Measurements from ENCODE around the gene CDH5.
A peak's percentile ranks its signal among the peaks of the same experiment; 100 is the strongest.

CDH5 gene

GRCh38 chr16:66364959-66365306 is 1.6 kb upstream of the CDH5 start:
- POLR2A ChIA-PET, result no interaction called here
- CTCF ChIA-PET, result interaction anchor here (1.5 to 3.4 kb wide), 5 partner anchors 7 to 91 kb away, joined by 3 to 19 read pairs (median 5); no protein-coding TSS in a partner anchor
- no peak for TF ChIP-seq CTCF (IDR thresholded peaks at IDR 0.05; ENCODE audit: control extremely low read depth, extremely low read depth, low read depth, missing control alignments)

GRCh38 chr16:66365651-66366050 is 840 bp upstream of the CDH5 start:
- DNase-seq (ENCODE audit: extremely low spot score), result no peak
- TF ChIP-seq CTCF (IDR thresholded peaks at IDR 0.05; ENCODE audit: control extremely low read depth, extremely low read depth, low read depth, missing control alignments), result no peak
- POLR2A ChIA-PET, result no interaction called here
- CTCF ChIA-PET, result interaction anchor here (1.5 to 3.4 kb wide), 5 partner anchors 8 to 90 kb away, joined by 3 to 19 read pairs (median 5); no protein-coding TSS in a partner anchor

More at GRCh38 chr16:66364959-66365306, 1.6 kb upstream of the CDH5 start:
- DNase-seq (ENCODE audit: extremely low spot score), result no peak

- ChIA-PET POLR2A (no interaction called here), CTCF (interaction anchor here (0.9 to 5.9 kb wide), 7 partner anchors 9 to 221 kb away, joined by 3 to 42 read pairs (median 4); no protein-coding TSS in a partner anchor)
- DNase-seq (ENCODE audit: extremely low spot score), result no peak
- TF ChIP-seq CTCF (IDR thresholded peaks at IDR 0.05; ENCODE audit: control extremely low read depth, extremely low read depth, low read depth, missing control alignments), result no peak
Observed at GRCh38 chr16:66367968-66368891, 1.7 kb downstream of the CDH5 start.

GRCh38 chr16:66369055-66369592 is 2.6 kb downstream of the CDH5 start:
- TF ChIP-seq CTCF (IDR thresholded peaks at IDR 0.05; ENCODE audit: control extremely low read depth, extremely low read depth, low read depth, missing control alignments), result no peak
- peak; percentile 48 for DNase-seq (ENCODE audit: extremely low spot score)
- CTCF ChIA-PET, result interaction anchor here (1.3 to 5.9 kb wide), 4 partner anchors 10 to 146 kb away, joined by 3 to 42 read pairs (median 9); no protein-coding TSS in a partner anchor
- POLR2A ChIA-PET, result no interaction called here

GRCh38 chr16:66370786-66371684 is 4.5 kb downstream of the CDH5 start:
- ChIA-PET POLR2A (no interaction called here), CTCF (interaction anchor here (0.9 to 5.9 kb wide), 6 partner anchors 9 to 381 kb away, joined by 3 to 42 read pairs (median 4); partner anchors contain the start of gene DYNC1LI2)
- TF ChIP-seq CTCF (IDR thresholded peaks at IDR 0.05; ENCODE audit: control extremely low read depth, extremely low read depth, low read depth, missing control alignments), result no peak
- DNase-seq (ENCODE audit: extremely low spot score), result no peak

Measured in GM10248 (cell line).